Stimulated activated memory B cell treated with anti-CD40 and anti-IgM and Interleukin-4, amounts not matched to agents 10 μg/mL and 1 μg/mL and 100 μg/mL, for 72 hours (primary cell): ENCODE data around the gene CPSF3.

Experiments
- ATAC-seq: fragments of 150-1000 bp; cut with Tn5 transposase; 2 replicates; pipeline ENCODE4 v1.10.0; 2021
- H3K27ac Mint-ChIP-seq: one replicate; pipeline ENCODE4 v1.8.0; 2022; ENCODE audit warnings: mild to moderate bottlenecking, mixed read lengths
- H3K27me3 Mint-ChIP-seq: one replicate; pipeline ENCODE4 v1.8.0; 2022; ENCODE audit warnings: mixed read lengths
- H3K36me3 Mint-ChIP-seq: one replicate; pipeline ENCODE4 v1.8.0; 2022; ENCODE audit warnings: mixed read lengths
- H3K4me1 Mint-ChIP-seq: one replicate; pipeline ENCODE4 v1.8.0; 2022; ENCODE audit warnings: mixed read lengths
- H3K4me3 Mint-ChIP-seq: one replicate; pipeline ENCODE4 v1.8.0; 2022; ENCODE audit warnings: mild to moderate bottlenecking, moderate library complexity, mixed read lengths
- H3K9me3 Mint-ChIP-seq: one replicate; pipeline ENCODE4 v1.8.0; 2022; ENCODE audit warnings: mixed read lengths

Gene CPSF3

DNA sequence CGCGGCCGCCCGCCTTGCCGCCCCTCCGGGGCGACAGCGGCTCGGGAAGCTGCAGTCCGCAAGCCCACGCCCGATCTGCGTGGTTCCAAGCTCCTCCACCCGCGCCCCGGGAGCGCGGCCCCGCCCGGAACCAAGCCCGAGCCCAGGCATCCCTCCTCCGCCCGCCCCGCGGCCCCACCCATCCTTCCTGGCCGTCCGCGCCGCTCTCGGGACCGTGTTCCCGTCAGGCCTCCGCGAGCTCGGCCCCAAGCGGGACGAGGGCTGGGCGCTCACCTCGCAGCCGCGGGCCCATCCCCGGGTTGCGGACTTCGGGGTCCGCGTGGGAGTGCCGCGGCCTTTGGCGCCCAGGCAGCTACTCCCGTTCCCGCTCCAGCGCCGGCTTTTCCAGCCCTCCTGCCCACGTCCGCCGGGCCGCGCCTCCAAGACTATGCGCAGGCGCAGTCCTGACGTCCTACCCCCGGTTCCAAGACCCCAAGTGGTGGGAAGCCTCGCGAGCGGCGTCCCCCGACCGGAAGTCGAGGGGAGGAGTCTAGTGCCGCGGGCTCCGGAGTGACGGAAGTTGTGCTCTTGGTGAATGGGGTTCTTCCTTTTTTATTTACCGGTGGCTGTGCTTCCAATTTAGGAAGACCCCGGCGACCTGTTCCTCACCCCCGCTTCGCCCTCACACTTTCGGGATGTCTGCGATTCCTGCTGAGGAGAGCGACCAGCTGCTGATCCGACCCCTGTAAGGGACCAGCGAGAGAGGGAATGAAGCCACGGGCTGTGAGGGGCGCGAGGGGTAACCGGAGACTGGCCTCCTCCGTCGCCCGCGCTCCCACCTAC lies at the start of gene CPSF3, which contains the start of gene ITGB1BP1:
CPSF3 (plus strand) TSS at position 555 of the 822 bp plus-strand sequence; CDS start at position 675, 120 bp downstream.
ITGB1BP1 (minus strand) TSS at position 429 of the 822 bp plus-strand sequence. CDS start 4,831 bp downstream, outside the sequence.
- peaks cover 14% of the 10 kb centered on the region for H3K36me3 Mint-ChIP-seq
- peak; percentile 96 for ATAC-seq
- peaks cover 30% of the 10 kb centered on the region for H3K4me1 Mint-ChIP-seq
- H3K9me3 Mint-ChIP-seq: no peaks in the 10 kb centered on the region
- H3K4me3 Mint-ChIP-seq: no peak within 1 kb of the TSS
- no peaks in the 10 kb centered on the region for H3K27me3 Mint-ChIP-seq
- no peak within 1 kb of the TSS for H3K27ac Mint-ChIP-seq

DNA sequence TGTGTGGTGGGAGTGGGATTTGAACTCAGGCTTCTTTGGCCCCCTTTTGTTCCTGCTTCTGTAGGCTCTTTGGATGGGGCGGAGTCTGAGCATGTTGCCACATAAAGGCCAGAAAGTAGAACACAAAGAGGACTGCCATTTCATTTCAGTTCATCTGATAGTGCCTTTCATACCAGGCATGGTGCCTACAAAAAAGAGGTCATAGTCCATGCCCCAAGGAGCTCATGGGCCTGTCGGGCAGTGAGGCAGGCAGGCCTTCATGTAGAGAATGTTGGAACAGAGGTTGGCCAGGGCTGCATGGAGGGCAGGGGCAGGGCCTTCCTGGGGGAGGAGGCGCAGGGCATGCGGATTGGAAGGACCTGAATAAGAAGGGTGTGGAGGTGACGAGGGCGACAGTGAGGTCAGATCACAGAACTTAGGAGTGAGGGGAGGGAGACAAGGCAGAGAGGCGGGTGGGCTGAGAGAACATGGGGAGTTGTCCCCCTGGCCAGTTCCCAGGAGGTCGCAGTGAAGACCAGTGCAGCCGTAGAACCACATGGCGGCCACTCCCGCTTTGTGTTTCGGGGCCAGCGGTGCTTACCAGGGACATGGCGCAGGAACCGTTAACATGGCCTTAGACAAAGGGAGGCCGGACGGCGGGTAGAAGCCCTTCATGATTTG lies 49.3 kb upstream of the CPSF3 start:
- Mint-ChIP-seq H3K9me3 (no peaks in the 10 kb centered on the region), H3K27ac (no peak overlapping the region), H3K4me3 (no peak overlapping the region), H3K4me1 (peaks cover 38% of the 10 kb centered on the region), H3K27me3 (peaks cover 57% of the 10 kb centered on the region), H3K36me3 (no peaks in the 10 kb centered on the region)
- ATAC-seq: no peak

DNA sequence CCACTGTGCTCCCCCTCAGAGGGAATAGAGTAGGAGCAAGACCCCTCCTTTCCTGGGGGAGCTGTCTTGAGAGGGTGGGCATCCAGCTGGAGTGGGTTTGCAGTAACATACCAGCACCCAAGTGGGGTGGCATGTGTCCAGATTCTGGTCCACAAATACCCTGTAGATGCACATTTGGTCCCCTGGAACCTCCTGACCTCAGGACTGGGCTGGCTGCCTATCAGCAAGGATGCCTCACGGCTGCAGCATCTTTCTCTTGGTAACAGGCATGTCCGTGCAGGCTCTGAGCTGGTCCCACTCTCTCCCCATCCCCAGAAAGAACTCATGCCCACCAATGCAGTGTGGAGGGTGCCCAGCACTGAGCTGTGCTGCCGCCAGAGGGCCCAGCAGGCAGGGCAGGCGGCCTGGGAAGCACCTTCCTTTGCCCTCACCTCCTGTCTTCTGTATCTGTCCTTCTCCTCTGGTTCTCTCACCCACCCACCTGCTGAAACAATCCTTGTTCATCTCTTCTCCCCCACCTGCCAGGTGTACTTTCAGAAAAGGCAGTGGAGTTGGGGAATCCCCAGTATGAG lies 47.5 kb upstream of the CPSF3 start:
- Mint-ChIP-seq H3K9me3 (no peaks in the 10 kb centered on the region), H3K36me3 (no peaks in the 10 kb centered on the region), H3K4me3 (no peak overlapping the region), H3K27me3 (peaks cover 44% of the 10 kb centered on the region), H3K27ac (no peak overlapping the region), H3K4me1 (peaks cover 38% of the 10 kb centered on the region)
- ATAC-seq: peak; percentile 32

DNA sequence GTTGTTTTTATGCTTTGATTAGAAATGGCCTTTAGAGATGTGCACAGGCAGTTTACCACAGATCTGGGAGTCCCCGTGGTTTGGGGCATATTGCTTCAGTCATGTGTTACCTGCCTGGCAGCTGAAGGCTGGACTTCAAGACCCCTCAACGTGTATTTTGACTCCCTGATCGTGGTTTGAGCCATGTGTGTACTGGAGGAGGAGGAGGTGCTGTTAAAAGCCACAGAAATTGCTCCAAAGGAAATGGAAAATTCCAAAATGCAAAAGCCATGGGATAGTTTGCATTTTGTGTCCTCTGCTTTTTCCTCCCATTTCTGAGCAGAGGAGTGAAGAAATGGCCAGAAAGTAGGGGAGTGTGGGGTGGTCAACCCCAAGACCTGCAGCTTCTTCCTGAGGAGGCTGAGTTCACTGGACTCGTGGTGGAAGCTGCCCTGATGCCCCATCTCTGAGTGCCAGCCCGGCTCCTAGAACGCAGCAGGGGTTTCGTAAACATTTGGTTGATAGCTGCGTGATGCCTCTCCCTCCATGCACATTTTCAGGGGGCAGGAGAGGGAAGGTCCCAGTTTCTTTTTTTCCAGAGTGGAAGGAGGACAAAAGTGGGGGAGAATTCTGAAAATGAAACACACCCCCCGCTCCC lies 45.9 kb upstream of the CPSF3 start:
- no peak for ATAC-seq
- Mint-ChIP-seq H3K27me3 (peaks cover 33% of the 10 kb centered on the region), H3K27ac (no peak overlapping the region), H3K4me3 (no peak overlapping the region), H3K4me1 (peaks cover 23% of the 10 kb centered on the region), H3K36me3 (no peaks in the 10 kb centered on the region), H3K9me3 (no peaks in the 10 kb centered on the region)

DNA sequence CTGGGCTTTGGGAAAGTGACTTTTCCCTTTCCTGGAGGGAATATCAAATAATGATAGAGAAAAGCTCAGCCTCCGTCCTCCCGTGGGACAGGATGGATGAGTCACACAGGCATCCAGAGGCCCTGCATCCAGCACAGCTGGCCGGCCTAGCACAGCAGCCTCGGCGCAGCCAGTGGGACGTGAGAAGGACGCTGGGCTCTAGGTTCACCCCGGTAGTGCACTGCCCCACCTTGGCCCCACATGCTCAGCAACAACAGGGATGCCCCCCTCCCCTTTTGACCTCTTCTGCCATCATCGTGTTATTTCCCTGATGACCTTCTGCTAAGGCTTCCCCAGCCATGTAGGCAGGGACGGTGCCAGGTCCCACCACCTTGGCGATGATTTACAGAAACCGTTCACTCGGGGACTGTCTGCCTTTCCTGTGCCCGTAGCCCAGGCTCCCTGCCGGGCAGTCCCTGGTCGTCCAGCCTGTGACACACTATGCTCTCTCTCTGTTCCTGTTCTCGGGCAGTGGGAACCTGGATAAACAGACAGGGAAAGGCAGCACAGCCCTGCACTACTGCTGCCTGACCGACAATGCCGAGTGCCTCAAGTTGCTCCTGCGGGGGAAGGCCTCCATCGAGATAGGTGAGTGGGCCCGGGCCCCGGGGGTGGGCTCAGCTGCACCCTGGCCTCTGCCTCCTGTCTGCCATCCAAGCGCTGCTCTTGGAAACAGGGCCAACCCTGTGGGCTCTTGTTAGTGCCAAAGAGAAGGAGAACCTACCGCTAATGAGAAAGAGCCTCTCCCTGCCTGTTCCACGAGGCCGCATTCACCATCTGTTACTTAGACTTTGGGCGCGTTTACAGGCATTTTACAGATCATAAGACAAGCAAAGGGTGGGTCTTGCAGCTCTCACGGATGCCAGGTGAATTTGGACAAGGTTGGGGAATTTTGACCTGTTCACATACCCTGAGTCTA lies 44.7 kb upstream of the CPSF3 start:
- H3K27ac Mint-ChIP-seq: no peak overlapping the region
- peaks cover 32% of the 10 kb centered on the region for H3K27me3 Mint-ChIP-seq
- H3K4me3 Mint-ChIP-seq: no peak overlapping the region
- no peaks in the 10 kb centered on the region for H3K9me3 Mint-ChIP-seq
- H3K4me1 Mint-ChIP-seq: peaks cover 13% of the 10 kb centered on the region
- ATAC-seq: no peak
- H3K36me3 Mint-ChIP-seq: no peaks in the 10 kb centered on the region

- H3K36me3 Mint-ChIP-seq: no peaks in the 10 kb centered on the region
- H3K9me3 Mint-ChIP-seq: no peaks in the 10 kb centered on the region
- no peak overlapping the region for H3K4me3 Mint-ChIP-seq
- peaks cover 13% of the 10 kb centered on the region for H3K4me1 Mint-ChIP-seq
- ATAC-seq: no peak
- H3K27ac Mint-ChIP-seq: no peak overlapping the region
- peaks cover 26% of the 10 kb centered on the region for H3K27me3 Mint-ChIP-seq
Observed at GRCh38 chr2:9379391-9379755, 44.1 kb upstream of the CPSF3 start.

DNA sequence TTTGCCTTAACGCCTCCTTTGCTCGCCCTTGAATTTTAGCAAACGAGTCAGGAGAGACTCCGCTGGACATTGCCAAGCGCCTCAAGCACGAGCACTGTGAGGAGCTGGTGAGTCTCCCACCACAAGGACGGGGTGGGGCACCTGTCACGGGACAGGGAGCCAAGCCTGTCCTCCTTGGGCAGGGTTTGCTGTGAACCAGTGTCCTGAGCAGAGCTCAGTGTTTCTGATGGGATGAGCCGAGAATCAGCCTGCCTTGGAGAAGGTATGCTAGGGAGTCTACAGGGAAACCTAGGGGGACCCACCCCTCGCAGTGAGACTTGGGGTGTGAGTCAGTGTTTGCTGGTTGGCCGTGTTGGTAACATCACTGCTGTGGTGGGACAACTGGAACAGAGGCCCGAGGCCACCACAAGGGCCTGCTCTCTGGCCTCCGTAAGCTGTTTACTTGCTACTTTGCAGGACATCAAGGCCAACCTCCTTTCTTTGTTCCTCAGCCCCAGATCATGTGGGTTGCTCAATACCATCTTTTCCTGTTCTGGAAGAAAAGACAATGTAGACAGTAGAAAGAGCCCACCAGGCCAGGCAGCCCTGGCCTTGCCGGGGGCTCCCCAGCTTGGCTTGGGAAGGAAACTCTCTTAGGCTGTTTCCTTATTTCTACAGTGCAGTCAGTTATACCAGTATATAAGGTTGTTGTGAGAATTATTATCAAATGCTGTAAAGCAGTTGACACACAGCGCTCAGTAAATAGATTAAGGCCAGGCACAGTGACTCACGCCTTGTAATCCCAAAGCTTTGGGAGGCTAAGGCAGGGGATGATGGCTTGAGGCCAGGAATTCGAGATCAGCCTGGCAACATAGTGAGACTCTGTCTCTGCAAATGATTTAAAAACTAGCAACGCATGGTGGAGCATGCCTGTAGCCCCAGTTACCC lies 42.5 kb upstream of the CPSF3 start:
- Mint-ChIP-seq H3K9me3 (no peaks in the 10 kb centered on the region), H3K4me1 (peaks cover 12% of the 10 kb centered on the region), H3K27me3 (peaks cover 24% of the 10 kb centered on the region), H3K4me3 (no peak overlapping the region), H3K36me3 (no peaks in the 10 kb centered on the region), H3K27ac (no peak overlapping the region)
- no peak for ATAC-seq

- peaks cover 9% of the 10 kb centered on the region for H3K27me3 Mint-ChIP-seq
- no peak overlapping the region for H3K27ac Mint-ChIP-seq
- H3K4me3 Mint-ChIP-seq: no peak overlapping the region
- H3K4me1 Mint-ChIP-seq: no peaks in the 10 kb centered on the region
- H3K9me3 Mint-ChIP-seq: no peaks in the 10 kb centered on the region
- no peaks in the 10 kb centered on the region for H3K36me3 Mint-ChIP-seq
- ATAC-seq: no peak
Observed at GRCh38 chr2:9382604-9383235, 40.7 kb upstream of the CPSF3 start.

DNA sequence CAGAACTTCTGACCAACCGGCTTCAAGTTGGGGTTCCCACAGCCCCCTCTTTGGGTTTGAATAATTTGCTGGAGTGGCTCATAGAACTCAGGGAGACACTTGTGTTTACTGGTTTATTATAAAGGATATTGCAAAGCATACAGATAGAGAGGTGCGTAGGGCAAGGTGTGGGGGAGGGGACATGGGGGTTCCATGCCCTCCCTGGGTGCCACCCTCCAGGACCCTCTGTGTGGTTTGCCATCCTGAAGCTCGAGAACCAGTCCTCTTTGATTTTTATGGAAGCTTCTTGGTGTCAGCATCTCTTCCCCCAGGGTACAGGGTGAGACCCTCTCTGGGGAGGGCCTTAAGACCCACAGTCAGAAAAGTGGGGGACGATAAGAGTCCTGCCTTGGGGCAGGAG lies 38.9 kb upstream of the CPSF3 start:
- Mint-ChIP-seq H3K4me1 (no peaks in the 10 kb centered on the region), H3K9me3 (no peaks in the 10 kb centered on the region), H3K4me3 (no peak overlapping the region), H3K27me3 (peaks cover under 1% of the 10 kb centered on the region), H3K36me3 (no peaks in the 10 kb centered on the region), H3K27ac (no peak overlapping the region)
- no peak for ATAC-seq

DNA sequence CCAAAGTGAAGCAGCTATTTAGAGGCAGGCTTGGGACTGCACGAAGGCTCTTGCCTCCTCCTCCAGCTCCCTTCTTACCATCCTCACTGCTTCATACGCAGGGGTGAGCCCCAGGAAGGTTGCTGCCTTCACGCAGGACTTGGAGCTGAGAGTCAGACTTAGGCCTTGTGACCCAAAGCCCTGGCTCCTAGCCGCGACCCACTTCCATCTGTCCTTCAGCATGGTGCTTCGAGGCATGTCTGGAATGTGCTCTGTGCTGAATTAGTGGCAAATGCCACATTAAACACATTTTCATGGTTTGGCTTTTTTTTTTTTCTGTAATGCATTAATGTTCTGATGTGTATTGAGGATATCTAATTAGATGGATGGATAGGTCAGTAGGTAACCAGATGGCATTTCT lies 37.6 kb upstream of the CPSF3 start:
- Mint-ChIP-seq H3K27me3 (no peaks in the 10 kb centered on the region), H3K27ac (no peak overlapping the region), H3K36me3 (no peaks in the 10 kb centered on the region), H3K4me1 (no peaks in the 10 kb centered on the region), H3K9me3 (no peaks in the 10 kb centered on the region), H3K4me3 (no peak overlapping the region)
- no peak for ATAC-seq

- no peaks in the 10 kb centered on the region for H3K36me3 Mint-ChIP-seq
- no peaks in the 10 kb centered on the region for H3K27me3 Mint-ChIP-seq
- no peaks in the 10 kb centered on the region for H3K4me1 Mint-ChIP-seq
- no peaks in the 10 kb centered on the region for H3K9me3 Mint-ChIP-seq
- H3K4me3 Mint-ChIP-seq: no peak overlapping the region
- H3K27ac Mint-ChIP-seq: no peak overlapping the region
- ATAC-seq: no peak
Observed at GRCh38 chr2:9388199-9388681, 35.2 kb upstream of the CPSF3 start.

DNA sequence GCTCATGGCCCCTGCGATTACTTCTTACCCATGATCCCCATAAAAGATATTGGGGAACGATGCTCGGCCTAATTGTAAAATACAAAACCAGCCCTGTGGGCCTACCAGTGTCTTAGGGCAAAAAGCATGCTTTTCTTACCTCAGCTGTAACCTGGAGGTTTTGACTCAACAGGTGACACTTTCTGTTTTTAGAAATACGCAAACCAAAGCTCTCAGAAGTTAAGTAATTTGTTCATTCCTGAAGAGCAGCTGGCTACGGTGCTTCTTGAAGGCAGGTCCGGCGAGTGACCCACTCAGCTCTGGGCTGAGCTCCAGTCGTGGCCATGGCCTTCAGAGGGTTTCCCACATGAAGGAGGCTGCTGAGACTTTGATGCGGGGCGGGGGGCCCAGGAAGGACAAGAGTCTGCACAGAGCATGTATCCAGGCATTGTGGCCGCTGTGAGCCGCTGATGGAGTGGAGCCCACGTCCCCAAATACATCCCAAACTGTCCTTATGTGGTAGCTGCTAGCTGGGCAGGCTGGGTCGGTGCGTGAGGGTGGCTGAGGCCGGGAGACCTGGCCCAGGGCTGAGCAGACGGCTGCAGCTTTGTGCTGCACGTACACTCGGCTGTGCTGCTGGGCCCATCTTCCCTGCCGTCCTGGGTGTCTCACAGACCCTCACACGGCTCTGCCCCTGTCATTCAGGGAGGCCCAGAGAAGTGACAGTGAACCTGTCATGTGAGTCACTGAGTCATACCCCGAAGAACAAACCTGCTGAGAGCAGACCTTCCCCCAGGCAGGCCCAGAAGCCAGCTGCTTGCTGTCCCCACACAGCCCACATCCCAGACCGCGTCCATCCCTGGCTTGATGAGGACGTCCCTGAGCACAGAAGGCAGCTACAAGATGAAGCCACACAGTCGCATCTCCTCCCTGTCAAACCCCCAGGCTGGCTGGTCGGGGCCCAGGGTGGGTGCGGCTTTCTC lies 34.2 kb upstream of the CPSF3 start:
- no peaks in the 10 kb centered on the region for H3K4me1 Mint-ChIP-seq
- no peaks in the 10 kb centered on the region for H3K36me3 Mint-ChIP-seq
- ATAC-seq: no peak
- H3K27me3 Mint-ChIP-seq: no peaks in the 10 kb centered on the region
- no peaks in the 10 kb centered on the region for H3K9me3 Mint-ChIP-seq
- H3K4me3 Mint-ChIP-seq: no peak overlapping the region
- no peak overlapping the region for H3K27ac Mint-ChIP-seq
